ENCODE data around the gene IL1R1. TPM values are rescaled to one million over a fixed set of nuclear protein-coding genes. Genes with fewer than 3 reads are reported as not detected.
"Not testable (repeated sequence)": the region's sequence is repeated elsewhere in the genome, so short reads cannot be mapped to it uniquely, and the experiment has no call there.

IL1R1 gene
- total RNA-seq, 1 donor from 2014 or later = not detected

GRCh38 chr2:102099536-102100298 lies 42.8 kb upstream of the IL1R1 start:
- ATAC-seq (ENCODE audit: low read depth) (no peak), DNase-seq (no peak)
- H3K4me3 Mint-ChIP-seq = no peak overlapping the region
- H3K4me1 Mint-ChIP-seq = peaks cover 12% of the 10 kb centered on the region
- intact Hi-C loops (cut with micrococcal nuclease) = no loop called here
- no peaks in the 10 kb centered on the region for H3K36me3 Mint-ChIP-seq (ENCODE audit: low read depth)
- ChIA-PET CTCF (no interaction called here), POLR2A (no interaction called here)
- peaks cover 29% of the 10 kb centered on the region for H3K27me3 Mint-ChIP-seq
- no peak overlapping the region for H3K27ac Mint-ChIP-seq
- H3K9me3 Mint-ChIP-seq = no peaks in the 10 kb centered on the region
- no peak for TF ChIP-seq CTCF (IDR thresholded peaks at IDR 0.05)

- ChIA-PET POLR2A (no interaction called here), CTCF (no interaction called here)
- DNase-seq (no peak), ATAC-seq (ENCODE audit: low read depth) (no peak)
- Mint-ChIP-seq H3K4me3 (no peak overlapping the region), H3K36me3 (ENCODE audit: low read depth) (no peaks in the 10 kb centered on the region), H3K9me3 (no peaks in the 10 kb centered on the region), H3K27ac (no peak overlapping the region), H3K27me3 (peaks cover 29% of the 10 kb centered on the region), H3K4me1 (peaks cover 14% of the 10 kb centered on the region)
- TF ChIP-seq CTCF (IDR thresholded peaks at IDR 0.05) = no peak
- intact Hi-C loops (cut with micrococcal nuclease) = no loop called here
Observed at GRCh38 chr2:102100371-102101096, 42.0 kb upstream of the IL1R1 start.

GRCh38 chr2:102101097-102101848 lies 41.3 kb upstream of the IL1R1 start:
- H3K36me3 Mint-ChIP-seq (ENCODE audit: low read depth) = no peaks in the 10 kb centered on the region
- no peak overlapping the region for H3K4me3 Mint-ChIP-seq
- no peak overlapping the region for H3K27ac Mint-ChIP-seq
- CTCF ChIA-PET = no interaction called here
- ATAC-seq (ENCODE audit: low read depth) (no peak), DNase-seq (no peak)
- POLR2A ChIA-PET = no interaction called here
- peaks cover 34% of the 10 kb centered on the region for H3K27me3 Mint-ChIP-seq
- intact Hi-C loops (cut with micrococcal nuclease) = no loop called here
- H3K9me3 Mint-ChIP-seq = no peaks in the 10 kb centered on the region
- H3K4me1 Mint-ChIP-seq = peaks cover 14% of the 10 kb centered on the region
- no peak for TF ChIP-seq CTCF (IDR thresholded peaks at IDR 0.05)

GRCh38 chr2:102101849-102102635 lies 40.5 kb upstream of the IL1R1 start:
- H3K9me3 Mint-ChIP-seq = no peaks in the 10 kb centered on the region
- intact Hi-C loops (cut with micrococcal nuclease) = no loop called here
- H3K27ac Mint-ChIP-seq = no peak overlapping the region
- no peak overlapping the region for H3K4me3 Mint-ChIP-seq
- CTCF ChIA-PET = no interaction called here
- DNase-seq = no peak
- H3K27me3 Mint-ChIP-seq = peaks cover 31% of the 10 kb centered on the region
- peaks cover 14% of the 10 kb centered on the region for H3K4me1 Mint-ChIP-seq
- TF ChIP-seq CTCF (IDR thresholded peaks at IDR 0.05) = no peak
- no peak for ATAC-seq (ENCODE audit: low read depth)
- POLR2A ChIA-PET = no interaction called here
- H3K36me3 Mint-ChIP-seq (ENCODE audit: low read depth) = no peaks in the 10 kb centered on the region

GRCh38 chr2:102102636-102102948 lies 40.0 kb upstream of the IL1R1 start:
- ATAC-seq (ENCODE audit: low read depth); H3K9me3 Mint-ChIP-seq; H3K4me3 Mint-ChIP-seq; H3K27ac Mint-ChIP-seq; H3K36me3 Mint-ChIP-seq (ENCODE audit: low read depth); POLR2A ChIA-PET; intact Hi-C loops (cut with micrococcal nuclease); DNase-seq; CTCF ChIA-PET: not testable (repeated sequence)
- Mint-ChIP-seq H3K27me3 (peaks cover 31% of the 10 kb centered on the region), H3K4me1 (peaks cover 14% of the 10 kb centered on the region)
